HG03469 (cell line): Measurements from ENCODE around the gene AIP.
A peak's percentile ranks its signal among the peaks of the same experiment; 100 is the strongest.
"Not testable (repeated sequence)": the region's sequence is repeated elsewhere in the genome, so short reads cannot be mapped to it uniquely, and the experiment has no call there.

ENCODE experiments used
- ATAC-seq: cut with Tn5 transposase; IDR thresholded peaks from one replicate; pipeline ENCODE4 v1.9.1; 2021; ENCODE audit warnings: mild to moderate bottlenecking, moderate library complexity, moderate number of reproducible peaks; ENCODE audit not compliant: unreplicated experiment

AIP gene

GRCh38 chr11:67468456-67468758 is 14.4 kb upstream of the AIP start:
- no peak for ATAC-seq

- ATAC-seq: peak; percentile 63
These were observed 13.9 kb upstream of the AIP start, which contains the start of gene TMEM134 for GRCh38 chr11:67468759-67469507. TSS of gene TMEM134 (minus strand) at chr11:67469251. CDS start at chr11:67469192, 59 bp downstream.

DNA sequence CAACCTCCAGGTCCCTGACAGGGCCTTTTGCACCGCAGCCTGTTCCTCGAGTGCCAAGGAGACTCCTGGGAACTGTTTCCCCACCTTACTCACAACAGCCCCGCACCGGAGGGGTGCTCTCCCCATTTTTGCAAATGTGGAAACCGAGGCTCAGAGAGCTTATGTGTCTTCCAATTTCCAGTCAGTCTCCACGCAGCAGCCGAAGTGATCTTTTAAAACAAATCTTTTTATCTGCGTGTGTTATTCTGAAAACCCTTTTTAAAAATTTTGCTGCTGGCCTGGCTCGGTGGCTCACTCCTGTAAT is 13.4 kb upstream of the AIP start:
- ATAC-seq: no peak

DNA sequence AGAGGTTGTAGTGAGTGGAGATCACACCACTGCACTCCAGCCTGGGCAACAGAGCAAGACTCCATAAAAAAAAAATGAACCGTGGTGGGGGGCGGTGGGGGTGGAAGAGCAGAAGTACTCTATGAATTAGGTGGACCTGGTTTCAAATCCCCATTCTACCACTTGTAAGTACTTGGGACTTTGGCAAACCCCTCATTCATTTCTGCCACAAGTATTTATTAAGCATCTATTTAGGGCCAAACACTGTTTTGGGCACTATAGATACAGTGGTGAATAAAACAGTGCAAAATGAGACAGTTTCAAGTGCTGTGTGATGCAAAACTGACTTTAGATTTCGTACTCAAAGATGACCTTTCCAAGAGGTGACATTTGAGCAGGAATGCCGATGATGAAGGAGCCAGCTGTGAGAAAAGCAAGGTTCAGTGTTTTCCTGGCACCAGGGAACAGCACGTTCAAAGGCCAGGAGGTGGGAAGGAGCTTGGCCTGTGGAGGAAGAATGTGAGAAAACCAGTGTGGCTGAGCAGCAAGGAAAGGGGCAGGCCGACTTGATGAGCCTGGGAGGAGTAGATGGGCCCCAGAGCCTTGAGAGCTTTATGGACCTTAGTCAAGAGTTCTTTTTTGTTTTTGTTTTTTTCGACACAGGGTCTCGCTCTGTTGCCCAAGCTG is 12.4 kb upstream of the AIP start:
- ATAC-seq: no peak

- no peak for ATAC-seq
These were observed 9.9 kb upstream of the AIP start for GRCh38 chr11:67472882-67473281.

DNA sequence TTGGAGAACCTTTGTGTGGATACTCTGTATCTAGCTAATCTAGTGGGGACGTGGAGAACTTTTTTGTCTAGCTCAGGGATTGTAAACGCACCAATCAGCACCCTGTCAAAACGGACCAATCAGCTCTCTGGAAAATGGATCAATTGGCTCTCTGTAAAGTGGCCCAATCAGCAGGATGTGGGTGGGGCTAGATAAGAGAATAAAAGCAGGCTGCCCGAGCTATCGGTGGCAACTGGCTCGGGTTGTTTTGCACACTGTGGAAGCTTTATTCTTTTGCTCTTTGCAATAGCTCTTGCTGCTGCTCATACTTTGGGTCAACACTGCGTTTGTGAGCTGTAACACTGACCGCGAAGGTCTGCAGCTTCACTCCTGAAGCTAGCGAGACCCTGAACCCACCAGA is 6.1 kb upstream of the AIP start:
- not testable (repeated sequence) for ATAC-seq

DNA sequence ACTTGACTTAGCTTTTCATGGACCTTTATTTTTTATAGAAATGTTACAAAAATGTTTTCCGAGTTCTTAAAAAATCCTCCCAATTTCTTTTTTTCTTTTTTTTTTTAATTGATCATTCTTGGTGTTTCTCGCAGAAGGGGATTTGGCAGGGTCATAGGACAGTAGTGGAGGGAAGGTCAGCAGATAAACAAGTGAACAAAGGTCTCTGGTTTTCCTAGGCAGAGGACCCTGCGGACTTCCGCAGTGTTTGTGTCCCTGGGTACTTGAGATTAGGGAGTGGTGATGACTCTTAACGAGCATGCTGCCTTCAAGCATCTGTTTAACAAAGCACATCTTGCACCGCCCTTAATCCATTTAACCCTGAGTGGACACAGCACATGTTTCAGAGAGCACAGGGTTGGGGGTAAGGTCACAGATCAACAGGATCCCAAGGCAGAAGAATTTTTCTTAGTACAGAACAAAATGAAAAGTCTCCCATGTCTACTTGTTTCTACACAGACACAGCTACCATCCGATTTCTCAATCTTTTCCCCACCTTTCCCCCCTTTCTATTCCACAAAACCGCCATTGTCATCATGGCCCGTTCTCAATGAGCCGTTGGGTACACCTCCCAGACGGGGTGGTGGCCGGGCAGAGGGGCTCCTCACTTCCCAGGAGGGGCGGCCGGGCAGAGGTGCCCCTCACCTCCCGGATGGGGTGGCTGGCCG is 5.3 kb upstream of the AIP start:
- not testable (repeated sequence) for ATAC-seq

DNA sequence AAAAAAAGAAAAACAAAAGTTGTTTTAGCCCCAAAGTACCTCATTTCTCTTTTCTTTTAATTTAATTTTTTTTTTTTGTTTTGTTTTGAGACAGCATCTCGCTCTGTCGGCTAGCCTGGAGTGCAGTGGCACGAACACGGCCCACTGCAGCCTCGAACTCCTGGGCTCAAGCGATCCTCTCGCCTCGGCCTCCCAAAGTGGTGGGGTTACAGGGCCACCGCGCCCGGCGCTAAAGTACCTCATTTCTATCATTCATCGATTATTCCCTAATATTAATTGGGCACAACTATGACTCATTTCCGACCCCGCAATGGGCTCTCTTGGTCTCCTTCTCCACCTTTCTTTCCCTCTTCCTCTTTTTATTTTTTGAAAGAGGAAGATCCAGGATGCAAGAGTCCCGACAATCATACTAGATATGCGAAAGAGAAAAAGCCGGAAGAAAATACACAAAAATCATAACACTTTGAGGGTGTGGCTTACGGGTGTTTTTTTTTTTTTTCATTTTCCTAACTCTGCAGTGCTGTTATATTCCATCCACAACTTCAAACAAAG is 475 bp upstream of the AIP start:
- ATAC-seq: no peak

DNA sequence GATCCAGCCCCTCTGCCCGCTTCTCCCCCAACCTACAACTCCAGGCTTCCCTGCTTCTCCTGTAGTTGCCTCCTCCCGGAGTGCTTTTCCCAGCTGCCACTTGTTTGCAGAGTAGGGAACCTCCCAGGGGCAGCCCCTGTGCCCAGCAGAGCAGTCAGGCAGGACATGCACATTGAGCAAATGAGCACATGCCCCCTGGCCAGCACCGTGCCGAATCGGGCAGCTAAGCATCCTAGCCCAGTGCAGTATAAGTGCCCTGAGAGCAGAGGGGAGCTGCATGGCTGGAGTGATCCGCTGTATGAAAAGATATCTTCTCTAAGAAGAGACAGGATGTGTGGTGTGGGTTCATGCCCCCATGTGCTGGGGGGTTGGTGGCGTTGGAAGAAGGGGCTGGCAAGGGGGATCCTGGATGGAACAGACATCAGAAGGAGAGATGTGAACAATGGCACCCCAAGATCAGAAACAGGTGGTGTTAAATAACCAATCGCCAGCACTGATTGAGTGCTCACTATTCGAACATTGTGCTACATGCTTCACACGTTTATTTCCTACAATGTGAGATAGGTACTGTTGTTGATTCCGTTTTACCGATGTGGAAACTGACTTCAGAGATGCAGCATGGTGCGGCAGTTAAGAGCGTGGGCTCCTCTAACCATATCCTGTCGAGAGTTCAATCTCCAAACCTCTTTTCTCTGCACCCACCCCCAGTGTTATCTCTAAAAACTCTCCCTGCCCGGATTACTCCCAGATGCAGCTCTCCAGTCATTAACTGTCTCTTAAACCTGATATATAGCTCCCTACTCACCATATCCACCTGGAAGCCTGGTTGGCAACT is 1.2 kb downstream of the AIP start:
- ATAC-seq: no peak

DNA sequence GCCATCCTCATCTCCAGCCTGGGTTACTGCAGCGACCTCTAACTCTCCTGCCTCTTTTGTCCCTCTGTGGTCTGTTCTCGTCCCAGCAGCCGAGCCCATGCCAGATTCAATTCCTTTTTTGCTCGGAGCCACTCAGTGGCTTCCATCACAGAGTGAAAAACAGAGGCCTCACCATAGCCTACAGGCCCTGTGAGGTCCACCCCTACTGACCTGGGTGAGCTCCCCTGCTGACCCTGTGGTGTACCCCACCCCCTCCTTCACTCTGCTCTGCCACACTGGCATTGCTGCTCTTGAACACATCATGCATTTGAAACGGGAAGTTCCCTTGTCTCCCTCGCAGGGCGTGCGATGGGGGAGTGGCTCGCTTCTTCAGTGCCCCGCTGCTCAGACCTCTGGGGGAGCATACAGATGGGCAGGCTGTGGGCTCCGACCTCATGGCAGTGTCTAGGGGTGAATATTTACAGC is 2.1 kb downstream of the AIP start:
- ATAC-seq: no peak

DNA sequence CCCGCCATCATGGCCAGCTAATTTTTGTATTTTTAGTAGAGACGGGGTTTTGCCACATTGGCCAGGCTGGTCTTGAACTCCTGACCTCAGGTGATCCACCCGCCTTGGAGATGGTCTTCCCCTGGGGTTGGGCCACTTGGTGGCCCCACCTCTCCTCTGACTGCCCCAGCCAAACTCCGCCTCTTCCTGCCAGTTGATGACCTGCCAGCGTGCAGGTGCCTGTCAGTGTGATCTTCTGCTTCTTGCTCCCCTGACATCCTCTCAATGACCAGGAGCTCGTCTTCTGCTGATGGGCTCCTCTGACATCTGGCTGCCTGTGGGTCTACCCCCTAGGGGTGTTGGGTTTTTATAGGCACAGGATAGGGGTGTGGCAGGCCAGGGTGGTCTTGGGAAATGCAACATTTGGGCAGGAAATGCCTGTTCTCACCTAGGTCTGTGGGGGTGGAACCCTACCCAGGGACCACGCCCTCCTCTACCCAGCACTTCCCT is 3.1 kb downstream of the AIP start:
- ATAC-seq: not testable (repeated sequence)

- ATAC-seq: no peak
These were observed 3.8 kb downstream of the AIP start for GRCh38 chr11:67486481-67487195.

DNA sequence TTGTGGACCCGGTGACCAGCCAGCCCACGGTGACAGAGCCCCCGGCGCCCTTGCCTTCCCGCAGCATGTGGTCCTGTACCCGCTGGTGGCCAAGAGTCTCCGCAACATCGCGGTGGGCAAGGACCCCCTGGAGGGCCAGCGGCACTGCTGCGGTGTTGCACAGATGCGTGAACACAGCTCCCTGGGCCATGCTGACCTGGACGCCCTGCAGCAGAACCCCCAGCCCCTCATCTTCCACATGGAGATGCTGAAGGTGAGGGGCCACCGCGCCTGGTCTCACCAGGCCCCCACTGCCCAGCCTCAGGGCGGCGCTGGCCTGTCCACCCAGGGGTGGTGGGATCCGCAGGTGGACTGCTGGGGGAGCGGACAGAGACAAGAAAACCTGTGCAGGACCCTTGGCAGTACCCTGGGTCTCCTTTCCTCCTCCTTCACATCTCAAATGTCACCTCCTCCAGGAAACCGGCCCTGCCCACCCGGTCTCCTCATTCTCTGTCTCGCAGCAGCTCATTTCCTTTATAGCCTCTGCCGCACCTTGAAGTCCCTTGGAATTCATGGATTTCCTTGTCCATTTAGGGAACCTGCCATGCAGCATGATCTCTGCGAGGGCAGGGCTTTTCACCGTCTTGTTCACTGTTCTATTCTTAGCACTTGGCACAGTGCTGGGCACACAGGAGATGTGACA is 6.5 kb downstream of the AIP start:
- ATAC-seq: no peak

- ATAC-seq: no peak
These were observed 7.3 kb downstream of the AIP start for GRCh38 chr11:67489885-67490726.

- ATAC-seq: no peak
These were observed 7.9 kb downstream of the AIP start for GRCh38 chr11:67490727-67491065.

GRCh38 chr11:67491276-67492068 is 8.6 kb downstream of the AIP start:
- ATAC-seq: no peak

GRCh38 chr11:67492069-67492727 is 9.4 kb downstream of the AIP start:
- ATAC-seq: no peak
